D341Med (cell line): Measurements from ENCODE around the gene PIK3AP1.

Experiments used
- DNase-seq: peaks from one replicate; pipeline ENCODE4 v3.0.0; 2012; ENCODE audit warnings: low spot score

Gene PIK3AP1

DNA sequence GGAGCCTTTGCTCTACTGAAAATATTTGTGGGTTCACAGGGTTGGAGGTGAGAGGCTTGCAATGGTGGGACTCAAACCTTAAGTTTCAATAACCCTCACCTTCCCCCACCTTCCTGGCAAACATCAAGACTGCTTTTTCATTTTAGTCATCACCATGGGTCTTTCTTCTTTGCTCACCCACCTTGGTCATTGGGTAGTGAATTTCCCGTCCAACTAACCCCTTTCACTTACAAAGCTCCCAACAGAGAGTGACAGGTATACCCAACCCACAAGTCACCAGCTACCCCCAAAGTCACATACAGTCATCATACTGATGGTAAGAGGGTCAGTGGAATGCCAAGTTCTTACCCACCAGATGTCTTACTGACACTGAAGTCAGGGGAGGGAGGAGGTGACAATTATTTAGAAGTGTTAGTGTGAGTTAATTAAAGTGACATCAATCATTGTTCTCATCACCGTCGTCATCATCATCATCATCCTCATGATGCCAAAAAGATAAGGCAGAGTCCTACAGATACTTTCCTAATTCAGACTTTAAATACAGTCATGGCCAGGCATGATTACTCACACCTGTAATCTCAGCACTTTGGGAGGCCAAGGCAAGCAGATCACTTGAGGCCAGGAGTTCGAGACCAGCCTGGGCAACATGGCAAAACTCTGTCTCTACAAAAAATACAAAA lies 49.0 kb downstream of the PIK3AP1 start:
- DNase-seq: no peak

DNA sequence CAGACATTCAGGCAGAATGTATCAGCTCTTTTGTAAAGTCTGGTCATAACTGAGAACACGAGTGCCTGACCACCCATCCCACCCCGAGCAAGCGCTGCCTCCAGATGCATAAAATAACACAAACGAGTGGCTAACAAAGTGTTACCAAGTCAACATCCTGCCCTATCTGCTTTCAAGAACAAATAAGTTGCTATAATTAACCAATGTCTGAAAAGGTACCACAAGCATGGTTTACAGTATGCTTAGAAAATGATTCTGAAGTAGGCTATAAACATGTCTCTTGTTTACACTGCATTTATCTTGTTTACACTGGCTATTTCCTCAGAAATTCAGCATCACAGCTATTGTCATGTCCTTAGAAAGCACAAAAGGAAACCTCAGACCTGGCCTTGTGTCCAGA lies 49.5 kb downstream of the PIK3AP1 start:
- no peak for DNase-seq

DNA sequence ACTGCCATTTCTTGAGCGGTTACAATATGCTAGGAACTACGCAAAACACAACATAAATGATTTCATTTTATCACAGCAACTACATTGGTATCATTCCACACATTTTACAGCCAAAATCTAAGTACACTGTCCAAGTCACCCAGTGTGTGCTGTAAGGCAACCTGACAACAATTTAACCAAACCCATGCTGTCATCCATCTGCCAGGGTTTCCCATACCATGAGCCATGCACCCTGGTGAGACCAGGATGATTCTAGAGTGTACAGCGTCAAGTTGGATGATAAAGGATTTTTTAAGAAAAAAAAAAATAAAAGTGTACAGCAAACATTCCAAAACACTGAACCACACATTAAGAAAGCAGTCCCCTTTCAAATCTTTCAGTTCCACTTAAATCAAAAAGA lies 52.9 kb downstream of the PIK3AP1 start:
- no peak for DNase-seq

GRCh38 chr10:96666741-96667140 lies 53.6 kb downstream of the PIK3AP1 start:
- no peak for DNase-seq

DNA sequence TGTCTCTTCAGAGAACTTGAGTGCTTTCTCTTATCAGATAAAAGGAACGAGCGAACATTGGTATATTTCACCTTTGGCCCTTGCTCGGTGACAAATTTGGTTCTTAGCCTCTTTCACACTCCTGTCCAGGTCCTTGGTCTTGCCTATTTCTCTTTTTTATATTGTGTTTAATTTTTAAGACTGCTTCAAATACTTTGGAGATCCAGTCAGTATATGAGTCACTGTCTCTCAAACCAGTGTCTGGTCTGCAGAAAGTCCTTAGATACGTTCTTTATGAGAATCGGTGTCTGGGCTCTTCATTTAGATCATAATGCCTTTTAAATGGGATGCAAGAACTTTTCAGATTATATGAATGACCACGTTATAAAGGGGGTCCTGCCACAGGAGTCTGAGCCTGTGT lies 55.0 kb downstream of the PIK3AP1 start:
- DNase-seq: no peak

DNA sequence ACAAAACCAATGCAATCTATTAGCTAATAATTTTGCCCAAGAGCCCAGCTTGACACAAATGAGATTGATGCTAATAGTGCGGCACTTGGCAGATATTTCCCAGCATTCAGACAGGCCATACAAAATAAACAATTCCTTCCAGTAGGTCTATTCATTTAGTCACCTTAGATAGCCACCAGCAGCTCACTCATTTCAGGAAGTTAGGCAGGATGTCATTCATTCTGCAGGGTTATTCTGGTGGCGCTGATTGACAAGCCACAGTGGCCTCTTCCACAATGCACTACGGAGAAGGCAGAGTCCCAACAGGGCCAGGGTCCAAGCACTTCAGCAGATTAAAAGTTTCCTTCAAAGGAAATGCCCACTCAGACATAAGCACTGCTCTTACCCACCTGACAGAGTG lies 55.8 kb downstream of the PIK3AP1 start:
- DNase-seq: no peak

DNA sequence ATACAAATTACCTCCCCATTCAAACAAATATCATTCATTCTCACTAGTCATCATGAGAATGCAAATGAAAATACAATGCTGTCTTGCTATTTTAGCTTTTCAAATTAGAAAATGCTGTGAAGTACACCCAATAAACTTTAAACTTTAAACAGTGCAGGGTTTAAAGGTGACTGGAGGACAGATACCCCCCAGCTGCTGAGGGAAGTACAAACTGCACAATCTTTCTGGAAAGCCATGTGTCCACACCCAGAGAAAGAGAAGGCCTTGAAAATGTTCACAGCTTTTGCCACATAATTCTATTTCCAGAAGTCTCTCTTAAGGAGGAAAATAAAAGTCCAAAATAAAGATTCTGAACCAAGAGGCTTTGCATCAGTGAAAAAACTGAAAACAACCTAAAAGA lies 56.5 kb downstream of the PIK3AP1 start:
- no peak for DNase-seq

GRCh38 chr10:96661632-96662031 lies 58.7 kb downstream of the PIK3AP1 start:
- no peak for DNase-seq

GRCh38 chr10:96660297-96660696 lies 60.0 kb downstream of the PIK3AP1 start:
- no peak for DNase-seq

- DNase-seq: no peak
Measured at GRCh38 chr10:96658844-96659243, 61.5 kb downstream of the PIK3AP1 start.

GRCh38 chr10:96657385-96657784 lies 62.9 kb downstream of the PIK3AP1 start:
- no peak for DNase-seq

- DNase-seq: no peak
Measured at GRCh38 chr10:96656839-96657238, 63.5 kb downstream of the PIK3AP1 start.

GRCh38 chr10:96656198-96656577 lies 64.1 kb downstream of the PIK3AP1 start:
- no peak for DNase-seq

GRCh38 chr10:96655461-96656197 lies 64.7 kb downstream of the PIK3AP1 start:
- DNase-seq: no peak

GRCh38 chr10:96651998-96652431 lies 68.3 kb downstream of the PIK3AP1 start:
- DNase-seq: no peak

DNA sequence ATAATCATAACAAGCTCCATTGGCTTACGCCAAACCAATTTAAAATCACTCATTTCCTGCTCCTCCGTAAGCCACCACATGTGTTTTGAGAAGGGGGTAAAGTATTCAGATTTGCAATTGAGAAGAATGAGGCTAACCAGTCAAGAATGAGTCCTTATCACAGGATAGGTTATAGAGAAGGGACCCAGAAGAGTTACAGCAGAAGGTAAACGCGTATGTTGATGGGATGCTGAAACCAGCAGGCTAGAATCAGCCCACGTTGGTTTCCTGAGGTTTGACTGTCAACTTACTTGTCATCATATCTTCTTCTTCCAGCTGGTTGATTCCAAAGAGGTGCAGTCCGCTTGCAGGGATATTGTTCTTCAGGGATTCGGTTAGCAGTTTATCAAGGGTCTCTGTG lies 69.4 kb downstream of the PIK3AP1 start:
- no peak for DNase-seq

- no peak for DNase-seq
Measured at GRCh38 chr10:96648297-96648696, 72.0 kb downstream of the PIK3AP1 start.

DNA sequence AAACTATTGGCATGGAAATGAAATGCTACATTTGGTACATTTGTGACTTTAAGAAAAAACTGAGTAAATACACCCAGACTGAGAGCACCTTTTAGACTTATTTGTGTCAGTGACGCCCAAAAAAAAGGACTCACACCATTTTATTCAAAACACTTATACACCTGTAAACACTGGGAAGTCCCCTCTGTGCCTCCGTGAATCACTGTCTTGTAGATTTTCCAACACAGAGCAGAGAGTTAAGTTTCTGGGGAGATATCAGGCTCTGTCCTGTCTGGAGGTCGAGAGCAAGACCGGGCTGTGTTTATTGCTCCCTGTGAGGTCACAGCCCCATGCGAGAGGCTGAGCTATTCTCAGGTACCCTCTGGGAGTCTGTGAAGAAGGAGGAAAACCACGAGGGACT lies 72.8 kb downstream of the PIK3AP1 start:
- DNase-seq: no peak

DNA sequence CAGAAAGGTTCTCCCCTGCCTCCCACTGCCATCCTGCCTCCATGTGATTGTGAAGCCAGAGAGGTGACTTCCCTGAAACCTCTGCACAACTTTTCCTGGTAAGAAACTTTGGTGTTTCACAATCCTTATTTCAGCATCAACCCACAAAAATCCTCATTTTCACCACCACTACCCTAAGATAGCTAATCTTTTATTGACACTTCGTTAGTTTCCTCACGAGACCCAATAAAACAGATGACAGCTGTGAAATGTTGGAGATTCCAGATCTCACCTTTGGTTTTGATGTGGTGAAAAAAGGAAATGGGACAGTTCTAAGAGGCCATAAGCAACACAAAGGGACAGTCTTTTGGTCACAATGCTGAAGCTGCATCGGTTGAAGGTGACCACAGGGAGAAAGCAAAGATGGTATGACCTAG lies 73.6 kb downstream of the PIK3AP1 start:
- no peak for DNase-seq

GRCh38 chr10:96646301-96646700 lies 74.0 kb downstream of the PIK3AP1 start:
- DNase-seq: no peak

- DNase-seq: no peak
Measured at GRCh38 chr10:96645191-96645721, 75.1 kb downstream of the PIK3AP1 start.

DNA sequence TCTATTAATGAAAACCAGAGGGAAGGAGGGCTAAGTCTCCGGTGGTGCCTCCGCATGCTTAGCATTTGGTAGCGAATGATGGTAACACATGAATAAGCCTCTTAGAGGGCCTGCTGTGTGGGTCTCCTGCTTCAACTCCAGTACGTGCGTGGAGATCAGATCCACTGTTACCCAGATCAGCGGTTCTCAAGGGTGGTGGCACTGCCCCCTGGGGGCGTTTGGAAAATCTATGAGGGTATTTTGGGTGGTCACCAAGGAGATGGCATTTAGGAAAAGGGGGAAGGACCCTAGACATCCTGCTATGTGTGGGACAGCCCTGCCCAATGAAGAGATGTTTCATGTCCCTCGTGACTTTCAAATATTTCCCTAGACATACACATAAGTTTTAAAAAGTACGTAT lies 76.4 kb downstream of the PIK3AP1 start:
- DNase-seq: no peak

GRCh38 chr10:96642973-96643372 lies 77.3 kb downstream of the PIK3AP1 start:
- DNase-seq: peak; percentile 37

DNA sequence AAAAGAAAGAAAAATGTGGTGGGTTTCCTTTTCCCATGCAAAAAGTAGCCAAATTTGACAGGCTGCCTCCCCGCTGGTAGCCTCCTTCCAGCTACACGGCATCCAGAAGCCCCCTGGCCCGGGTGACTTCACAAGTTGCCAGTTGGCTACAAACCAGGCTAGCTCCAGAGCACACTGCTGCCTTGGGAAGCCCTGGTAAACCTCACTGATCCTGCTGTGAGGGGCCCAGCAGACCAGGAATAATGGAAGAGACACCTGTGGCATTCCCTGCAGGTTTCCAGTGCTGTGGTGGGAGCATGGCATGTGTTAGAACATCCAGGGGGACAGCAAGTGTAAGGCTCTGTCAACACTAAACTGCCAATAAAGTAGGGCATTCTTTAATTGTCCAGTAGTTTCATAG lies 77.8 kb downstream of the PIK3AP1 start:
- no peak for DNase-seq
